Measurements from ENCODE around the gene PTF1A.

DNA sequence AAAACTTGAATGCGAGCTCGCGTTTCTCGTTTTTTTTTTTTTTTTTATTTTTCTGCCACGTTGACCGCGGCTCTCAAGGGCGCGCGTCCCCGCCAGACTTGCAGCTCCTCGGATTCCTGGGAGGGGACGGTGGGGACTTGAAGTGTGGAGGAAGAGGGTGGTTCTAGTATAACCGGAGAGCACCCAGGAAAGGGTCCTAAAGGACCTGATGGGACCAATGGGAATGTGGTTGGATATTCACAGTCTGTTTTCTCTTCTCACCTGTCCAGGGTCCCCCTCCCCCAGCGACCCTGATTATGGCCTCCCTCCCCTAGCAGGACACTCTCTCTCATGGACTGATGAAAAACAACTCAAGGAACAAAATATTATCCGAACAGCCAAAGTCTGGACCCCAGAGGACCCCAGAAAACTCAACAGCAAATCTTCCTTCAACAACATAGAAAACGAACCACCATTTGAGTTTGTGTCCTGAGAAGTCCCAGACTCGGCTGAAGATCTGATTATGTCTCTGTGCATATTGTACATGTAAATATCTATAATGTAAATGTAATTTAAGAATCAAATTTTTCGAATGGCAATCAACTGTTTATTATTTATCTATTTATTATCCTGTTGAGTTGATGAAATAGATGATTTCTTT lies 1.4 kb downstream of the PTF1A start:
- TF ChIP-seq, protein P1, sequence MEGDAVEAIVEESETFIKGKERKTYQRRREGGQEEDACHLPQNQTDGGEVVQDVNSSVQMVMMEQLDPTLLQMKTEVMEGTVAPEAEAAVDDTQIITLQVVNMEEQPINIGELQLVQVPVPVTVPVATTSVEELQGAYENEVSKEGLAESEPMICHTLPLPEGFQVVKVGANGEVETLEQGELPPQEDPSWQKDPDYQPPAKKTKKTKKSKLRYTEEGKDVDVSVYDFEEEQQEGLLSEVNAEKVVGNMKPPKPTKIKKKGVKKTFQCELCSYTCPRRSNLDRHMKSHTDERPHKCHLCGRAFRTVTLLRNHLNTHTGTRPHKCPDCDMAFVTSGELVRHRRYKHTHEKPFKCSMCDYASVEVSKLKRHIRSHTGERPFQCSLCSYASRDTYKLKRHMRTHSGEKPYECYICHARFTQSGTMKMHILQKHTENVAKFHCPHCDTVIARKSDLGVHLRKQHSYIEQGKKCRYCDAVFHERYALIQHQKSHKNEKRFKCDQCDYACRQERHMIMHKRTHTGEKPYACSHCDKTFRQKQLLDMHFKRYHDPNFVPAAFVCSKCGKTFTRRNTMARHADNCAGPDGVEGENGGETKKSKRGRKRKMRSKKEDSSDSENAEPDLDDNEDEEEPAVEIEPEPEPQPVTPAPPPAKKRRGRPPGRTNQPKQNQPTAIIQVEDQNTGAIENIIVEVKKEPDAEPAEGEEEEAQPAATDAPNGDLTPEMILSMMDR (IDR thresholded peaks at IDR 0.05 in 2 of 3, conservative IDR thresholded peaks at IDR 0.05 in 1 of 3; ENCODE audit: control insufficient read depth in 2 of 3, extremely low read depth in 1 of 3, insufficient read depth in 1 of 3, low read depth in 3 of 3, low read length in 3 of 3), result no peak
- TF ChIP-seq NR2C2 (IDR thresholded peaks at IDR 0.05; ENCODE audit: borderline replicate concordance, control insufficient read depth, insufficient read length, low read depth) (no peak), POLR2AphosphoS5 (IDR thresholded peaks at IDR 0.05; ENCODE audit: low read length) (no peak), BRCA1 (IDR thresholded peaks at IDR 0.05; ENCODE audit: low read depth, low read length) (no peak), ZNF384 (IDR thresholded peaks at IDR 0.05; ENCODE audit: borderline replicate concordance, low read depth, low read length) (no peak), RAD21 (IDR thresholded peaks at IDR 0.05; ENCODE audit: insufficient read depth, low read depth, low read length) (no peak), RAD51 (IDR thresholded peaks at IDR 0.05) (no peak), FOXM1 (IDR thresholded peaks at IDR 0.05; ENCODE audit: low read depth, low read length) (no peak), JUNB (IDR thresholded peaks at IDR 0.05) (no peak), CREB1 (IDR thresholded peaks at IDR 0.05; ENCODE audit: low read depth) (no peak)
- TF ChIP-seq, protein P2, sequence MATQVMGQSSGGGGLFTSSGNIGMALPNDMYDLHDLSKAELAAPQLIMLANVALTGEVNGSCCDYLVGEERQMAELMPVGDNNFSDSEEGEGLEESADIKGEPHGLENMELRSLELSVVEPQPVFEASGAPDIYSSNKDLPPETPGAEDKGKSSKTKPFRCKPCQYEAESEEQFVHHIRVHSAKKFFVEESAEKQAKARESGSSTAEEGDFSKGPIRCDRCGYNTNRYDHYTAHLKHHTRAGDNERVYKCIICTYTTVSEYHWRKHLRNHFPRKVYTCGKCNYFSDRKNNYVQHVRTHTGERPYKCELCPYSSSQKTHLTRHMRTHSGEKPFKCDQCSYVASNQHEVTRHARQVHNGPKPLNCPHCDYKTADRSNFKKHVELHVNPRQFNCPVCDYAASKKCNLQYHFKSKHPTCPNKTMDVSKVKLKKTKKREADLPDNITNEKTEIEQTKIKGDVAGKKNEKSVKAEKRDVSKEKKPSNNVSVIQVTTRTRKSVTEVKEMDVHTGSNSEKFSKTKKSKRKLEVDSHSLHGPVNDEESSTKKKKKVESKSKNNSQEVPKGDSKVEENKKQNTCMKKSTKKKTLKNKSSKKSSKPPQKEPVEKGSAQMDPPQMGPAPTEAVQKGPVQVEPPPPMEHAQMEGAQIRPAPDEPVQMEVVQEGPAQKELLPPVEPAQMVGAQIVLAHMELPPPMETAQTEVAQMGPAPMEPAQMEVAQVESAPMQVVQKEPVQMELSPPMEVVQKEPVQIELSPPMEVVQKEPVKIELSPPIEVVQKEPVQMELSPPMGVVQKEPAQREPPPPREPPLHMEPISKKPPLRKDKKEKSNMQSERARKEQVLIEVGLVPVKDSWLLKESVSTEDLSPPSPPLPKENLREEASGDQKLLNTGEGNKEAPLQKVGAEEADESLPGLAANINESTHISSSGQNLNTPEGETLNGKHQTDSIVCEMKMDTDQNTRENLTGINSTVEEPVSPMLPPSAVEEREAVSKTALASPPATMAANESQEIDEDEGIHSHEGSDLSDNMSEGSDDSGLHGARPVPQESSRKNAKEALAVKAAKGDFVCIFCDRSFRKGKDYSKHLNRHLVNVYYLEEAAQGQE (IDR thresholded peaks at IDR 0.05; ENCODE audit: low read depth, low read length), result no peak
- TF ChIP-seq, protein P3, sequence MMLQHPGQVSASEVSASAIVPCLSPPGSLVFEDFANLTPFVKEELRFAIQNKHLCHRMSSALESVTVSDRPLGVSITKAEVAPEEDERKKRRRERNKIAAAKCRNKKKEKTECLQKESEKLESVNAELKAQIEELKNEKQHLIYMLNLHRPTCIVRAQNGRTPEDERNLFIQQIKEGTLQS (IDR thresholded peaks at IDR 0.05; ENCODE audit: borderline replicate concordance, extremely low read depth, low read depth, low read length), result no peak

Measured in GM12878 (cell line).